ENCODE results near the gene GCK. TPM values are rescaled to one million over a fixed set of nuclear protein-coding genes. Genes with fewer than 3 reads are reported as not detected.
A peak's percentile ranks its signal among the peaks of the same experiment; 100 is the strongest.
"Not testable (repeated sequence)": the region's sequence is repeated elsewhere in the genome, so short reads cannot be mapped to it uniquely, and the experiment has no call there.

The GCK gene
- total and polyA plus RNA-seq, 5 donors from 2014 or later = 0.47 to 1.2 (median 0.57) TPM; not detected in 1

DNA sequence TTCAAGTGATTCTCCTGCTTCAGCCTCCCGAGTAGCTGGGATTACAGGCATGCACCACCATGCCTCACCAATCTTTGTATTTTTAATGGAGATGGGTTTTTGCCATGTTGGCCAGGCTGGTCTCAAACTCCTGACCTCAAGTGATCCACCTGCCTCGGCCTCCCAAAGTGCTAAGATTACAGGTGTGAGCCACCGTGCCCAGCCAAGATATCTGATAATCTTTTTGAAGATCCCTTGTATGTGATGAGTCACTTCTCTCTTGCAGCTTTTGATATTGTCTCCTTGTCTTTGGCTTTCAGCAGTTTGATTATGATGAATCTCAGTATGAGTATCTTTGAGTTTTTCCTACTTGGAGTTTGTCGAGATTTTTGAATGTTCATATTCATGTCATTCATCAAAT, 62.7 kb downstream of the GCK start:
- H3K27me3 ChIP-seq (ENCODE audit: control insufficient read depth, insufficient read depth, low read length); ATAC-seq (ENCODE audit: low read depth in 2 of 2); H3K9me3 Mint-ChIP-seq; H3K4me3 ChIP-seq (ENCODE audit: low read depth, low read length); DNase-seq; H3K27ac ChIP-seq (ENCODE audit: insufficient read depth, low read length, poor library complexity, severe bottlenecking); H3K36me3 Mint-ChIP-seq; H3K36me3 ChIP-seq (ENCODE audit: control insufficient read depth, insufficient read depth, low read length); H3K9me3 ChIP-seq (ENCODE audit: control insufficient read depth in 2 of 2, low read length in 2 of 2); H3K27ac Mint-ChIP-seq: not testable (repeated sequence)
- peak overlapping the region in 2 of 4 donors; percentile 51 to 81 for H3K4me3 Mint-ChIP-seq
- peaks cover 14% of the 10 kb centered on the region for H3K27me3 Mint-ChIP-seq
- peaks cover 16% of the 10 kb centered on the region for H3K4me1 ChIP-seq (ENCODE audit: control insufficient read depth, insufficient read depth, low read length, poor library complexity, severe bottlenecking)
- peaks cover 7 to 16% (median 9%) of the 10 kb centered on the region in 4 donors for H3K4me1 Mint-ChIP-seq

DNA sequence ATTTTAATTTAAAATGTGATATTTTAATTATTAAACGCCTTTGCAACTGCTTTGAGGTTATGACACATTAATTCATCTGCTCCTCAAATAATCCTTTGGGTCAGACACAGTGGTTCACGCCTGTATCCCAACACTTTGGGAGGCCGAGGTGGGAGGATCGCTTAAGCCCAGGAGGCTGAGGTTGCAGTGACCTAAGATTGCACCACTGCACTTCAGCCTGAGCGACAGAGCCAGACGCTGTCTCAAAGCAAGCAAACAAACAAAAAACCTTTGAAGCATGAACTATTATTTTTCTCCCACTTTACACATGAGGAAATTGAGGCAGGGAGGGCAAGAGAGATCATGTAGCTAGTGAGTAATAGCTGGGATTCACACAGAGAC, 64.4 kb downstream of the GCK start:
- H3K27ac ChIP-seq (ENCODE audit: insufficient read depth, low read length, poor library complexity, severe bottlenecking) = no peak overlapping the region
- no peak for ATAC-seq (ENCODE audit: low read depth in 2 of 2)
- peaks cover 14% of the 10 kb centered on the region for H3K27me3 Mint-ChIP-seq
- H3K4me3 ChIP-seq (ENCODE audit: low read depth, low read length) = no peak overlapping the region
- H3K36me3 ChIP-seq (ENCODE audit: control insufficient read depth, insufficient read depth, low read length) = peaks cover 11% of the 10 kb centered on the region
- H3K36me3 Mint-ChIP-seq = peaks cover 13% of the 10 kb centered on the region
- DNase-seq = no peak
- peaks cover 0 to 3% (median 0%) of the 10 kb centered on the region in 7 donors for H3K9me3 Mint-ChIP-seq
- peak overlapping the region; percentile 63 to 94 (median 86) for H3K4me3 Mint-ChIP-seq
- H3K27ac Mint-ChIP-seq = peak overlapping the region in 1 of 3 donors; percentile 40
- H3K9me3 ChIP-seq (ENCODE audit: control insufficient read depth in 2 of 2, low read length in 2 of 2) = no peaks in the 10 kb centered on the region
- H3K27me3 ChIP-seq (ENCODE audit: control insufficient read depth, insufficient read depth, low read length) = peaks cover 5% of the 10 kb centered on the region
- peaks cover 7 to 31% (median 12%) of the 10 kb centered on the region in 4 donors for H3K4me1 Mint-ChIP-seq
- peaks cover 16% of the 10 kb centered on the region for H3K4me1 ChIP-seq (ENCODE audit: control insufficient read depth, insufficient read depth, low read length, poor library complexity, severe bottlenecking)

DNA sequence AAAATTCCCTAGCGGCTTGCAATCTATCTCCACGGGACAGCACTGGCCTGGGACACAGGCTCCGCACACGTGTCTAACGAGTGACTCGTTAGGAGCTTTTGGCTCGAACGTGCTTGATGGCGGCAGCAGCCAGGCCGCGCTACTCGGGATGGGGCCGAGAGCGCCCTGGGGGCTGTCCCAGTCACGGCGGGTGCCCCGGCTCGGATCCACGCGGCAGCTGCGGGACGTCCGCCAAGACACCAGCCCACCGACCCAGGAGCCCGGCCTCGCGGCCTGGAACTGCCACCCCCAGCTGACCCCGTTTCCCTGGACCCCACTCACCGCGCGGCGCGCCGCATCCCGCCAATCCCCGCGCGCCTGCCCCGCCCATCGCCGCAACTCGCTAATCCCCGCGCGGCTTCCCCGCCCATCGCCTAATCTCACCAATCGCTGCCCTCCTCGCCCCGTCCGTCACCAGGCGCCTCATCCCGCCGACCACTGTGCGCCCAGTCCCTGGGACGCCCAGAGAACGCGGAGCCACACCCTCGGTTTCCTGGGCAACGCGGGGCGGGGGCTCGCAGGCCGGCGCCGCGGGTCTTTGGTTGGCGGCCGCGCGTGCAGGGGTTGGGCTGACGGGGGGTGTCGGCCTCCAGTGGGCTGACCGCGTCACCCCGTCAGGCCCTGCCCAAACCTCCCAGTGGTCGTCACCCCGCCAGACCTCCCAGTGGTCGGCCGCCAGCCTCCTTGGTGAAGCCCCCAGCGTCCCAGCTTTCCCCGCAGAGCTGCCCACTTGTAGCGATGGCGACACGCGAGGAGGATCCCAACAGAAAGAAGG, 65.8 kb downstream of the GCK start, which contains the start of gene POLD2:
POLD2 (minus strand) TSS at position 359 of the 814 bp plus-strand sequence. CDS start 1,495 bp downstream, outside the sequence.
- Histone ChIP-seq H3K27me3 (ENCODE audit: control insufficient read depth, insufficient read depth, low read length) (peaks cover 5% of the 10 kb centered on the region), H3K36me3 (ENCODE audit: control insufficient read depth, insufficient read depth, low read length) (peaks cover 16% of the 10 kb centered on the region), H3K27ac (ENCODE audit: insufficient read depth, low read length, poor library complexity, severe bottlenecking) (peak within 1 kb of the TSS; percentile 72), H3K4me1 (ENCODE audit: control insufficient read depth, insufficient read depth, low read length, poor library complexity, severe bottlenecking) (peaks cover 16% of the 10 kb centered on the region), H3K4me3 (ENCODE audit: low read depth, low read length) (peak within 1 kb of the TSS; percentile 86), H3K9me3 (ENCODE audit: control insufficient read depth in 2 of 2, low read length in 2 of 2) (no peaks in the 10 kb centered on the region)
- H3K36me3 Mint-ChIP-seq = peaks cover 19% of the 10 kb centered on the region
- H3K27ac Mint-ChIP-seq = peak within 1 kb of the TSS; percentile 70 to 97 (median 92)
- H3K4me3 Mint-ChIP-seq = peak within 1 kb of the TSS; percentile 80 to 96 (median 94)
- peaks cover 7 to 40% (median 12%) of the 10 kb centered on the region in 4 donors for H3K4me1 Mint-ChIP-seq
- peaks cover 0 to 3% (median 0%) of the 10 kb centered on the region in 7 donors for H3K9me3 Mint-ChIP-seq
- ATAC-seq (ENCODE audit: low read depth in 2 of 2) = peak; percentile 99
- H3K27me3 Mint-ChIP-seq = peaks cover 14% of the 10 kb centered on the region
- DNase-seq = peak; percentile 96 to 97 (median 97)

DNA sequence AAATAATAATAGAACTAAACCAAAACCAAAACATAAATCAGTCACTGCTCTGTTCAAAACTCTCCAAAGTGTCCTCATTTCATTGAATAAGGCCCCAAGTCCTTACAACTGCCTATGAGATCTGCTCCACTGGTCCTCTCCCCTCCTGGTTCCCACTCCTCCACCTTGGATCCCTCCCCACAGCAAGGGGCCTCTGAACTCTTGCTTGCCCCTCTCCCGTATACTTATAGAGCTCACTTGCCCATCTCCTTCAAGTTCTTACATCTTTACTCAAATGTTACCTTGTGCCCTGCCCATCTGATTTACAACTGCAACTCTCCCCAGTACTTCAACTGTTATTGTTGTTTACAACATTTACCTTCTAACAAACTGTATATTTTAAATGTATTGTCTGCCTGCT, 66.7 kb downstream of the GCK start:
- Mint-ChIP-seq H3K27me3 (peaks cover 13% of the 10 kb centered on the region), H3K36me3 (peaks cover 24% of the 10 kb centered on the region), H3K4me1 (peaks cover 7 to 40% (median 12%) of the 10 kb centered on the region in 4 donors), H3K9me3 (peaks cover 0 to 3% (median 0%) of the 10 kb centered on the region in 7 donors), H3K4me3 (peak overlapping the region; percentile 80 to 96 (median 94)), H3K27ac (peak overlapping the region in 2 of 3 donors; percentile 70 to 91)
- no peaks in the 10 kb centered on the region for H3K27me3 ChIP-seq (ENCODE audit: control insufficient read depth, insufficient read depth, low read length)
- no peak for DNase-seq
- no peaks in the 10 kb centered on the region for H3K9me3 ChIP-seq (ENCODE audit: control insufficient read depth in 2 of 2, low read length in 2 of 2)
- H3K27ac ChIP-seq (ENCODE audit: insufficient read depth, low read length, poor library complexity, severe bottlenecking) = peak overlapping the region; percentile 72
- no peak for ATAC-seq (ENCODE audit: low read depth in 2 of 2)
- peaks cover 16% of the 10 kb centered on the region for H3K4me1 ChIP-seq (ENCODE audit: control insufficient read depth, insufficient read depth, low read length, poor library complexity, severe bottlenecking)
- H3K4me3 ChIP-seq (ENCODE audit: low read depth, low read length) = peak overlapping the region; percentile 86
- peaks cover 21% of the 10 kb centered on the region for H3K36me3 ChIP-seq (ENCODE audit: control insufficient read depth, insufficient read depth, low read length)

DNA sequence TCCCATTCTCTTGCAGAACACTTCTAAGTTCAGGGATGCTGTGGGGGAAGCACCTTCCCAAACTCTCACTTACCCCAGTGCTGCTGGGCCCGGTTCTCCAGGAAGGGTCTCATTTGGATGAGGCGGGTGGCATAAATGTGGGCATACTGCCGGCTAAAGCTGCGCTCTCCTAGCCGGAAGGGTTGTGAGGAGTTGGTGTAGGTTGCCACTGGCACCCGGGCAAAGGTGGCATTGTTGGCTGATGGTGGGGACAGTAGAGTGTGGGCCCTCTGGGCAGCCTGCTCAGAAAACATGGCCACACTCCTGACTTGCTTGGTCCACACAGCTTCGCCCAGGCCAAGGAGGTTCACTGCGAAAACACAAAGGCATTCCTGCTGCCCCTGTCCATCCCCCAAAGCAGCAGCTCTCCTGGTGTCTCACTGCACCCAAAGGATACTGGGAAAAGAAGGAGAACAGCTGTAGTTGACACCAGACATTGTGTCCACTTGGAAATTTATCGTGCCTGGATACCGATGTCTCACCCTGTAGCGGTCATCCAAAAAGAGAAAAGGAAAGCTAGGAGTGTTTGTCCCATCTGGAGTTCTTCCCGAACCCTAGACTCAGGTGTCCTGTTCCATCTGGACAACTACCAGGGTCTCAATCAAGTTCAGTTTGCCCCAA, 67.3 kb downstream of the GCK start:
- peak overlapping the region in 2 of 4 donors; percentile 80 to 94 for H3K4me3 Mint-ChIP-seq
- Histone ChIP-seq H3K9me3 (ENCODE audit: control insufficient read depth in 2 of 2, low read length in 2 of 2) (no peaks in the 10 kb centered on the region), H3K4me3 (ENCODE audit: low read depth, low read length) (no peak overlapping the region), H3K27ac (ENCODE audit: insufficient read depth, low read length, poor library complexity, severe bottlenecking) (no peak overlapping the region), H3K27me3 (ENCODE audit: control insufficient read depth, insufficient read depth, low read length) (no peaks in the 10 kb centered on the region), H3K36me3 (ENCODE audit: control insufficient read depth, insufficient read depth, low read length) (peaks cover 22% of the 10 kb centered on the region), H3K4me1 (ENCODE audit: control insufficient read depth, insufficient read depth, low read length, poor library complexity, severe bottlenecking) (peaks cover 16% of the 10 kb centered on the region)
- H3K36me3 Mint-ChIP-seq = peaks cover 24% of the 10 kb centered on the region
- no peak for ATAC-seq (ENCODE audit: low read depth in 2 of 2)
- peaks cover 0 to 3% (median 0%) of the 10 kb centered on the region in 7 donors for H3K9me3 Mint-ChIP-seq
- DNase-seq = no peak
- H3K27ac Mint-ChIP-seq = no peak overlapping the region
- peaks cover 7 to 40% (median 12%) of the 10 kb centered on the region in 4 donors for H3K4me1 Mint-ChIP-seq
- peaks cover 10% of the 10 kb centered on the region for H3K27me3 Mint-ChIP-seq

DNA sequence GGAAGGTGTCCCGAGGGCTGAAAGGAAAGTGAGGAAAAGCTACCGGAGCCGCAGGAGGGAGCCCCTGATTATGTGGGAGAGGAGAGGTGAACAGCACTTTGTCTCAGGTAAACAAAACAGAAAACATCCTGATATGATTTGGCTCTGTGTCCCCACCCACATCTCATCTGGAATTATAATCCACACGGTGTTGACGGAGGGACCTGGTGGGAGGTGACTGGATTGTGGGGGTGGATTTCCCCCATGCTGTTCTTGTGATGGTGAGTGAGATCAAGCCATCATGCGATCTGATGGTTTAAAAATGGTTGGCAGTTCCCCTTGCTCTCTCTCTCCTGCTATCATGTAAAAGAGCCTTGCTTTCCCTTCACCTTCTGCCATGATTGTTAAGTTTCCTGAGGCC, 68.8 kb downstream of the GCK start:
- Mint-ChIP-seq H3K4me3 (peak overlapping the region in 2 of 4 donors; percentile 45 to 56), H3K27me3 (no peaks in the 10 kb centered on the region), H3K4me1 (peaks cover 7 to 40% (median 12%) of the 10 kb centered on the region in 4 donors), H3K27ac (peak overlapping the region; percentile 17 to 46 (median 38)), H3K9me3 (peaks cover 0 to 3% (median 0%) of the 10 kb centered on the region in 7 donors), H3K36me3 (peaks cover 24% of the 10 kb centered on the region)
- H3K36me3 ChIP-seq (ENCODE audit: control insufficient read depth, insufficient read depth, low read length) = peaks cover 22% of the 10 kb centered on the region
- no peaks in the 10 kb centered on the region for H3K27me3 ChIP-seq (ENCODE audit: control insufficient read depth, insufficient read depth, low read length)
- H3K4me3 ChIP-seq (ENCODE audit: low read depth, low read length) = no peak overlapping the region
- no peaks in the 10 kb centered on the region for H3K9me3 ChIP-seq (ENCODE audit: control insufficient read depth in 2 of 2, low read length in 2 of 2)
- DNase-seq (no peak), ATAC-seq (ENCODE audit: low read depth in 2 of 2) (no peak)
- peaks cover 16% of the 10 kb centered on the region for H3K4me1 ChIP-seq (ENCODE audit: control insufficient read depth, insufficient read depth, low read length, poor library complexity, severe bottlenecking)
- no peak overlapping the region for H3K27ac ChIP-seq (ENCODE audit: insufficient read depth, low read length, poor library complexity, severe bottlenecking)

DNA sequence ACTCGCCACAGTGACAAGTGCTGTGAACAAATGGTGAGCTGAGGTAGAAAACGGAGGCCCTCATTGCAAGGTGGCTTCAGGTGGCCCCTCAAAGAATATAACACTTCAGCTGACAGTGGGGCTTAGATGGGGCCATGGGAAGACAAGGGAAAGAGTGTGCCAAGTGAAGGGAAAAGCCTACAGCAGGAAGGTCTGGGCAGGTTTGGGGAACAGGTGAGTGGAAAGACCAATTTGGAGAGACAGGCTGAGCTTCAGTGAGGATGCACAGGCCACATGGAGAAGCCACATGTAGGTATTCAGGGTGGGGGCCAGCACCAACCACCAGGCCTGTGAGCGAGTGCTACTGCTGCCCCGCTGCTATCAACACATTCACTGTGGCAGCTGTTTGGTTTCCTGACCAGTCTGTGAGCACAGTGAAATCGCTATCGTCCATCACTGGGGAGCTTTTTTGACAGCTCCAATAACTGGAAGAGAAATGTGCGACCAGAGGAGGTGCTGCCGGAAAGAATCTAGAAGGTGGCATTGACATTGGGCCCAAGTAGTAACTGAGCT, 69.3 kb downstream of the GCK start:
- peak overlapping the region in 1 of 4 donors; percentile 56 for H3K4me3 Mint-ChIP-seq
- Histone ChIP-seq H3K9me3 (ENCODE audit: control insufficient read depth in 2 of 2, low read length in 2 of 2) (no peaks in the 10 kb centered on the region), H3K27me3 (ENCODE audit: control insufficient read depth, insufficient read depth, low read length) (no peaks in the 10 kb centered on the region), H3K4me3 (ENCODE audit: low read depth, low read length) (no peak overlapping the region), H3K4me1 (ENCODE audit: control insufficient read depth, insufficient read depth, low read length, poor library complexity, severe bottlenecking) (peaks cover 16% of the 10 kb centered on the region), H3K36me3 (ENCODE audit: control insufficient read depth, insufficient read depth, low read length) (peaks cover 22% of the 10 kb centered on the region), H3K27ac (ENCODE audit: insufficient read depth, low read length, poor library complexity, severe bottlenecking) (no peak overlapping the region)
- peaks cover 24% of the 10 kb centered on the region for H3K36me3 Mint-ChIP-seq
- peaks cover 7 to 40% (median 12%) of the 10 kb centered on the region in 4 donors for H3K4me1 Mint-ChIP-seq
- ATAC-seq (ENCODE audit: low read depth in 2 of 2) (no peak), DNase-seq (no peak)
- H3K27ac Mint-ChIP-seq = peak overlapping the region in 1 of 3 donors; percentile 46
- no peaks in the 10 kb centered on the region for H3K27me3 Mint-ChIP-seq
- H3K9me3 Mint-ChIP-seq = peaks cover 0 to 1% (median 0%) of the 10 kb centered on the region in 7 donors
